Activated CD4-positive, CD25-positive, alpha-beta regulatory T cell treated with anti-CD3 and anti-CD28 coated beads, Interleukin-2, amount 50 U/mL, for 24 hours (primary cell): ENCODE measurements around the gene GALNTL6.
"Not testable (repeated sequence)": the region's sequence is repeated elsewhere in the genome, so short reads cannot be mapped to it uniquely, and the experiment has no call there.

Experiments used
- ATAC-seq, 2 donors: fragments of 150-1000 bp; cut with Tn5 transposase; one replicate each; pipeline ENCODE4 v1.10.0; 2021; ENCODE audit warnings: mild to moderate bottlenecking in 1 of 2, moderate library complexity in 1 of 2

Gene GALNTL6

GRCh38 chr4:172962564-172963353 is 1149.6 kb downstream of the GALNTL6 start:
- no peak for ATAC-seq

DNA sequence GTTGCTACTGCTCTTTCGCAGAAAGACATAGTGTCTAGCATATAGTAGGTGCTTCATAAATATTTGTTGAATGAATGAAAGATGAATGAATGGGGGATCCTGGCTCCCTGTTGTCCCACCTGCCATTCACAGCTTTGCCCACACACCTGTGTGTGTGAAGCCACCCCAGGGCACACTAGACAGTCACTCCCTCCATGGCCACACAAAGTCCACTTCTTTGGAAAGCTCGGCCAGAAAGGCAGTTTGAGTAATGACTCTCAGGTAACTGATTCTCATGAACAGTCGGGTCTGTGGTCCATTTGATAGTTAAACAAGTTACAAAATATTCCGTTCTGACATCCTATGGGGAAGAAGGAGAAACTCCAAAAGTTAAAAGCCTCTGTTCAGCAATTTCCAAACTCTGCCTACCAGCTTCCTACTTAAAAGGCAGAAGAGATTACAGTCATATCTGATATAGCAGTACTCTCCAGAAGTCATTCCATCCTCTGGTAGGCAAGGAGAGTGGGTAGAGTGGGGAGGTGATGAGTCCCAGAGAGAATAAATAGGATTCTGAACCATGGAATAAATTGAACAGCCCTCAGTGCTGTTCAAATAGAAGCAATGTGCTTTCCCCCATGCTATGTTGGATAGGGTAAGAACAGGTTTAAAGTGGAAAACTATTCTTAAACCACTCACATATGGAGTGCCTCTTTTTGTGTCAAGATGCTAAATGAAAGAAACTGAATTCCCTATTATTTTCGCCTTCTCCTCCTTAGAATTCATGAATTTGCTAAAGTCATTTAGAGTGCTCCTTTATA is 1150.5 kb downstream of the GALNTL6 start:
- ATAC-seq = no peak

- not testable (repeated sequence) for ATAC-seq
These were observed 1157.0 kb downstream of the GALNTL6 start for GRCh38 chr4:172970189-172970588.

DNA sequence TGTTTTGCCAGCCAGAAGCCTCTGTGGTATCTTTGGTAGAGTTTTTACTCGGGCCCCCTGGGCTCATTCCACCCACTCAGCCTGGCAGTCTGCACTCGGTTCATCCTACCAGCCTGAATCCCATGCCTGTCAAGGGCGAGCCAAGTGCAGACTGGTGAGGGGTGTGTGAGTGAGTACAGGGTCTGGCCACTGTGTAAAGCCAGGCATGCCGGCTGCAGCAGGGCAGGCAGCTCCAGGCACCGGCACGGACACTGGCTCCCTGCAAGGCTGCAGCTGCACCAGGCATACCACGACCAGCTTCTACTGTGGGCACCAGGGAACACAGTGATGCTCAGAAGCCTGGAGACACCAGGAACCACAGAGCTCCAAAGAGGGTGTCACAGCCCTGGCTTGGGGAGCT is 1161.4 kb downstream of the GALNTL6 start:
- no peak for ATAC-seq

DNA sequence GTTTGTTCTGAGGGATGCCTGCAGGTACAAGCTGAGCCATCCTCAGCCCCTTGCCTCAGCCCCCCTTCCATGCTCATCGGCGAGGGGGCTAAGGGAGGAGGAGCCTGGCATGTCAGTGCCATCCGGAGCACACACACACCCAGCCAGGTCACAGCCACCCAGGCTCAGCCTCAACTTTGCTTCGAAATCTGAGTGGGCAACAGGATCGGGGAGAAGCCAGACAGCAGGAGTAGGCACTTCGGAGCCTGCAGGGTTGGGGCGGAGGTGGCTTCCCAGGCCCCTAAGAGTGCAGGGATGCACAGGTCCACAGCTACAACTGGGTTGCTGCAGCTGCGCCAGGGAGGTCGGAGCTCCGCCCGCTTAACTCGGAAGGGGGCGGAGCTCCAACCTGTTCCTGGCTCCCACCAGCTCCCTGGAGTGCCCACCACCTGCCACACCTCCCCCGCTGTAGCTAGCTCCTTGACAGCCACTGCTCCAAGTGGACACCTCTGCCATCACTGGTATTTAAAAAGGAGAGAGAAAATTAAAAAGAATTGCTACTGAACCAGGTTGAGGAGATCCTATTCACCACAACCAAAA is 1162.5 kb downstream of the GALNTL6 start:
- ATAC-seq = no peak

GRCh38 chr4:172977491-172978041 is 1164.4 kb downstream of the GALNTL6 start:
- not testable (repeated sequence) for ATAC-seq

GRCh38 chr4:172978848-172979247 is 1165.6 kb downstream of the GALNTL6 start:
- ATAC-seq = no peak

DNA sequence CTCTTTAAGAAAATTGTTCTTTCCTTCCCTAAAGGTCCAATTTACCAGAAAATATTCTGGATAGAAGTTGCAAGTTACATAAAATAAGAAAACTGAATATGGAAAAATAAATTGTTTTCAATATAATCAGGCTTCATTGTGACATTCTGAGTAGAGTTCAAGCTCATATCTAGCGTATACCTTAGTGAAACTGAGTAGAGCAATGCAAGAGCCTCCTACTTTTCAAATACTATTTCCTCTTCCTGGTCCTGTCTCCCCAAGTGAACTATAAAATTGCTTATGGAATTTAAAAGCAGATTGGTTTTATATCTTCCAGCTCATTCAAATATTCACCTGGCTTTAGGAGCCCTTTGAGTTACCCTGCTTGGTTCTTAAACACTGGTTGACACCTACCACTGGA is 1166.1 kb downstream of the GALNTL6 start:
- no peak for ATAC-seq

DNA sequence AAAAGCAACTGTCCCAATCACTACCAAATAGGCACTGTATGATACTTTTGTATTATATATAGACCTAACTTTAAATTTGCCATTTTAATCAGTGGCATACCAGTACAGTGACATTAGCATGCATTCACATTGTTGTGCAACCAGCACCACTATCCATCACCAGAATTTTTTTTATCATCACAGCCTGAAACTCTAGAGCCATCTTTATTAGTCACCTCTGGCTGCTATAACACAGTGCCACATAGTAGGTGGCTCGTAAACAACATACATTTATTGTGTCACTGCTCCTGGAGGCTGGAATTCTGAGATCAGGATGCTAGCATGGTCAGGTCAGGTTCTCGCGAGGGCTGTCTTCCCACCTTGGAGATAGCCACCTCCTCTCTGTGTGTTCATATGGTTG is 1167.0 kb downstream of the GALNTL6 start:
- no peak for ATAC-seq

GRCh38 chr4:172982151-172982590 is 1169.0 kb downstream of the GALNTL6 start:
- no peak for ATAC-seq

DNA sequence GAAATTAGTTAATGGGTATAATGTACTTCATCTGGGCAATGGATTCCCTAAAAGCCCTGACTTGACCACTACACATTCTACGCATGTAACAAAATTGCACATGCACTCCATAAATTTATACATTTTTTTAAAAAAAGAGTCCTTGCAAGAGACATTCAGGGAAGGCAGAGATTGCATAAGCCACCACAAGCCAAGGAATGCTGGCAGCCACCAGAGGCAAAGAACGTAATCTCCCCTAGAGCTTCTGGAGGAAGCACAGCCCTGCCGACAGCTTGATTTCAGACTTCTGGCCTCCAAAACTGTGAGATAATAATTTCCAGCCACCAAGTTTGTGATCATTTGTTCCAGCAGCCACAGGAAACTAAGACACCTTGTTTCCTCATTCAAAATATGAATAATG is 1169.8 kb downstream of the GALNTL6 start:
- ATAC-seq = no peak

GRCh38 chr4:172983631-172984030 is 1170.4 kb downstream of the GALNTL6 start:
- no peak for ATAC-seq

DNA sequence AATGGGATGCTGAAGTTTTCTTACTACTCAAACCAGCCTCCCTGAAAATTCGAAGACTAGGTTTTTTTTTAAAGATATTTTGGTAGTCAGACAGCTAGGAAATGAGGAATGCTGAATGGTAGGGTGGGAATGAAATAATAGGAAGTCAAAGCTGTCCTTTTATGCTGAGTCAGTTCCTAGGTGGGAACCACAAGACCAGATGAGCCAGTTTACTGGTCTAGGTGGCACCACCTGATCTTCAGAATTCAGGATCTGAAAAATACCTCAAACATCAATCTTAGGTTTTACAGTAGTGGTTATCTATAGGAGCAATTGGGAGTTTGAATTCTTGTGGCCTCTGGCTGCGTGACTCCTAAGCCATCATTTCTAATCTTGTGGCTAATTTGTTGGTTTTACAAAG is 1172.3 kb downstream of the GALNTL6 start:
- no peak for ATAC-seq

DNA sequence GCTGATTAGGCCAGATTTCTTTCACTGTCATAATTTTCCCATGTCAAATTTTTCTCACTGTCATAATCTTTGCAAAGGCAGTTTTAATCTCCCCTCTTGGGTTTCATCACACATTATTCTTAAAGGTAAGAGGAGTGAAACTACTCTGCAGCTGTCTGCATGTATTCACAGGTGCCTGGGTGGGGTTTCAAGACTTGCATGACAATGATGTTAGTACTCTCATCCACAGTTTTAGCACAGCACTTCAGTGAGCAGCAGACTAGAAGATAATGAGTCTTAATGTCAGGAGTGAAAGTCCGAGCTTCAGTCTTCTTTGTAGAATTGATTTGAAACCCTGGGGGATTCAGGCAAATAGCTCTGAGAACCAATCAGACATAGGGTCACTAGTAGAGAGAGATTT is 1172.9 kb downstream of the GALNTL6 start:
- ATAC-seq = no peak

GRCh38 chr4:172989984-172990820 is 1177.0 kb downstream of the GALNTL6 start:
- ATAC-seq = no peak

- ATAC-seq = no peak
These were observed 1179.6 kb downstream of the GALNTL6 start for GRCh38 chr4:172992648-172993378.

GRCh38 chr4:172995161-172995560 is 1182.0 kb downstream of the GALNTL6 start:
- no peak for ATAC-seq

DNA sequence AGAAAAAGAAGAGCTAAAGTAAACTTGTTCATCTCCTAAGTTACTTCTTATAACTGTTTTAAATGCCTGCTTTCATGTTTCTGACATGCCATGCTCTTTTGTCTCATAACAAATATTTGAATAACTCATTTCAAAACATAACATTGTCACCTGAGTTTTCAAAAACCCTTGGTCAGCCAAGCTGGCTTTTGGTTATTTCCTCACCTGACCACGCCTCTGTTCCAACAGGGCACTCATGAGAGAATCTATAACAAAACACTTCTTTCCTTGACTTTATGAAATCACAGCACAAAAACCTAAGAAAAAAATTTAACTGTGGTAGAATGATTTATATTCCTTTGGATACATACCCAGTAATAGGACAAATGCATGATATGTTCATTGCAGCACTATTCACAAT is 1182.5 kb downstream of the GALNTL6 start:
- no peak for ATAC-seq

DNA sequence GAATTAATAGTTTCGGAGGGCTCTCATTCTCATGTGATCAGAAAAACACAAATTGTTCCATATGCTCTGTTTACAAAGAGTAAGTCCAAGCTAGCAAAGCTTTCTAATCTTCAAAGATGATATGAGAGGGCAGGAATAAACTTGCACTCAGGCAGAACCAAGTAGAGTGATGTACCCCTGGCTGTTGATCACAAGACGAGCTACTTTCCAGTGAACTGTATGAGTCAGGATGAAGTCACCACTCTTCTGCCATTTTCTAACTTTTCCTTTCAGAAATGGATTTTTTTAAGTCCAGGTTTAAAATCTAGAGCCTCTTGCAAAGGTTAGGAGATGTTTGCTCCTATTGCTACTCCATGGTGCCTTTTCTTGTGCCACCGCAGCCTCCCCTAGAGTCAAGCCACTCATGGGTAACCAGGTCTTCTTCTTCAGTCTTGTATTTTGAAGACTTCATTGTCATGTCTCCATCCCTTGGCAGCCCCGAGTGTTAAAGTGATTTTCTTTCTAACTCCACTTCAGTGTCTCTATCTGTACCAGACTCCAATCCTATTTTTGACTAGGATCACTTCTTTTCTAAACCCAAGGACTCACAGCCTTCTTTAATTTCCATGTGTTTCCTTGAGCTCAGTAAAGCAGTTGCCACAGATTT is 1183.5 kb downstream of the GALNTL6 start:
- no peak for ATAC-seq

GRCh38 chr4:172997217-172997609 is 1184.0 kb downstream of the GALNTL6 start:
- ATAC-seq = no peak

DNA sequence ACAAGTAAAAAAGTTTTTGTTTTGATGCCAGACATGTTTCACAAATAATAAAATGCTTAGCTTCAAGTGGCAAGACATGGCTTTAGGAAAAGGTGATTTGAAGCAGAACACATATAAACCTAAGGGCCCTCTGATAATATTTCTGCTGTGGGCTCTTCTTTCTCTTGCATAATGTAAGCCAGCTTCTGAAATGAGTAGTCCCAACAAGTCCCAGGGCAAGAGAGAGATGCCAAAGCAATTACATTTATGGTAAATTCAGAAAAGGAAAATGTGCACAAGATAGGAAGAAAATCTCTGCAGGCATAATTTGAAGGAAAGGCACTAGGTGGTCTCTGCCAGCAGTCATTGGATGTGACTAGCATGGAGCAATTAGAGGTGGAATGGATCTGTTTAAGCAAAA is 1184.7 kb downstream of the GALNTL6 start:
- no peak for ATAC-seq
